SU-DHL-6 (cell line): ENCODE measurements around the gene COL5A1.

Experiments used
- H2AFZ ChIP-seq: fragments of 200-600 bp; sonication (generic); 2 replicates; pipeline ENCODE4 v1.6.1; 2014; ENCODE audit warnings: low read depth, mild to moderate bottlenecking, moderate library complexity, mixed read lengths, antibody characterized with exemption, low read length; ENCODE audit not compliant: severe bottlenecking
- H3F3A ChIP-seq: fragments of 200-600 bp; shearing (Covaris generic); 2 replicates; pipeline ENCODE4 v1.6.0; 2016; ENCODE audit warnings: antibody characterized with exemption, mild to moderate bottlenecking; ENCODE audit not compliant: insufficient read depth
- H3K27ac ChIP-seq: fragments of 200-600 bp; sonication (generic); 2 replicates; pipeline ENCODE4 v1.5.1; 2016; ENCODE audit warnings: low read depth, mild to moderate bottlenecking, low read length, moderate library complexity, mixed read lengths
- H3K27me3 ChIP-seq: fragments of 200-600 bp; sonication (generic), shearing (Covaris generic); 2 replicates; pipeline ENCODE4 v1.6.0; 2014; ENCODE audit warnings: mild to moderate bottlenecking, low read length
- H3K36me3 ChIP-seq: fragments of 200-600 bp; sonication (generic); 2 replicates; pipeline ENCODE4 v1.6.1; 2014; ENCODE audit warnings: mild to moderate bottlenecking, low read length, mixed read lengths
- H3K4me2 ChIP-seq: fragments of 300-600, 200-600 bp; shearing (Covaris generic), sonication (generic); 2 replicates; pipeline ENCODE4 v1.6.0; 2014; ENCODE audit warnings: low read length, low read depth, mild to moderate bottlenecking; ENCODE audit not compliant: poor library complexity, severe bottlenecking
- H3K4me3 ChIP-seq: fragments of 200-600 bp; sonication (generic); 2 replicates; pipeline ENCODE4 v1.5.1; 2014; ENCODE audit warnings: antibody characterized with exemption, low read length, mild to moderate bottlenecking, mixed read lengths; ENCODE audit not compliant: insufficient read depth, poor library complexity, severe bottlenecking
- H3K79me2 ChIP-seq: fragments of 200-600 bp; sonication (generic); 2 replicates; pipeline ENCODE4 v1.6.1; 2014; ENCODE audit warnings: mild to moderate bottlenecking, low read length, moderate library complexity; ENCODE audit not compliant: insufficient read depth
- H3K9ac ChIP-seq: fragments of 200-600 bp; sonication (generic); 2 replicates; pipeline ENCODE4 v1.7.0; 2014; ENCODE audit warnings: mild to moderate bottlenecking, low read length
- H3K9me2 ChIP-seq: fragments of 200-600 bp; sonication (generic); replicated peaks from 2 replicates; pipeline ENCODE4 v1.6.1; 2014; ENCODE audit warnings: low read length; ENCODE audit not compliant: insufficient read depth
- H3K9me3 ChIP-seq: fragments of 200-600 bp; sonication (generic); 2 replicates; pipeline ENCODE4 v1.6.1; 2014; ENCODE audit warnings: low read length, mixed read lengths; ENCODE audit not compliant: insufficient read depth
- H4K20me1 ChIP-seq: fragments of 200-600 bp; sonication (generic); 2 replicates; pipeline ENCODE4 v1.6.1; 2014; ENCODE audit warnings: low read depth, mild to moderate bottlenecking, antibody characterized with exemption, low read length, moderate library complexity, mixed read lengths
- EZH2phosphoT487 ChIP-seq: fragments of 200-600 bp; sonication (generic), shearing (Covaris generic); conservative IDR thresholded peaks from 2 replicates; pipeline ENCODE4 v1.6.1; 2018; ENCODE audit warnings: mild to moderate bottlenecking, antibody characterized with exemption, low read length, moderate library complexity, mixed read lengths
- TF ChIP-seq, protein P1 (sequence below): fragments of 200-600 bp; sonication (generic); IDR thresholded peaks from one replicate; pipeline ENCODE4 v1.5.1; 2017; ENCODE audit warnings: antibody characterized with exemption, mild to moderate bottlenecking, low read length, moderate library complexity; ENCODE audit not compliant: insufficient read depth, poor library complexity, severe bottlenecking

COL5A1 gene

DNA sequence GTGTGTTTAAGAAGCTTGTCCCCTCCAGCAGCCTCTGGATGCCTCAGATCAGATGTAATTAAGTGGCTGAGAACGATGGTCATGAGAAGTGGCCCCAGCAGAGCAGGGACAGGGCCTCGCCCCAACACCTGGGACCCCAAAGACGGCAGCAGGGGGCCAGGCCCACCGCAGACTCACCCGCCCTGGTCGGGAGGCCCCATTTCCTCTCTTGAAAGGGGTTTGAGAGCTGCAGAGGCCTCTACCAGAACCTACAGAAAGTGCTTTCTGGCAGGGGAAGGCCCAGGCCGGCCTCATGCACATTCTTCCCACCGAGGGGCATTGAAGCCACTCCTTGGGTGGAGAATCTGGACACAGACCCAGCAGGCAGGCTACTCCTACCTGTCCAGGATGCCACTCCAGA, 153.8 kb downstream of the COL5A1 start:
- TF ChIP-seq, protein P1, sequence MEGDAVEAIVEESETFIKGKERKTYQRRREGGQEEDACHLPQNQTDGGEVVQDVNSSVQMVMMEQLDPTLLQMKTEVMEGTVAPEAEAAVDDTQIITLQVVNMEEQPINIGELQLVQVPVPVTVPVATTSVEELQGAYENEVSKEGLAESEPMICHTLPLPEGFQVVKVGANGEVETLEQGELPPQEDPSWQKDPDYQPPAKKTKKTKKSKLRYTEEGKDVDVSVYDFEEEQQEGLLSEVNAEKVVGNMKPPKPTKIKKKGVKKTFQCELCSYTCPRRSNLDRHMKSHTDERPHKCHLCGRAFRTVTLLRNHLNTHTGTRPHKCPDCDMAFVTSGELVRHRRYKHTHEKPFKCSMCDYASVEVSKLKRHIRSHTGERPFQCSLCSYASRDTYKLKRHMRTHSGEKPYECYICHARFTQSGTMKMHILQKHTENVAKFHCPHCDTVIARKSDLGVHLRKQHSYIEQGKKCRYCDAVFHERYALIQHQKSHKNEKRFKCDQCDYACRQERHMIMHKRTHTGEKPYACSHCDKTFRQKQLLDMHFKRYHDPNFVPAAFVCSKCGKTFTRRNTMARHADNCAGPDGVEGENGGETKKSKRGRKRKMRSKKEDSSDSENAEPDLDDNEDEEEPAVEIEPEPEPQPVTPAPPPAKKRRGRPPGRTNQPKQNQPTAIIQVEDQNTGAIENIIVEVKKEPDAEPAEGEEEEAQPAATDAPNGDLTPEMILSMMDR, result no peak
- TF ChIP-seq EZH2phosphoT487, result no peak
- Histone ChIP-seq H3K79me2 (no peaks in the 10 kb centered on the region), H3K4me3 (no peak overlapping the region), H3K9me2 (no peaks in the 10 kb centered on the region), H3K27me3 (no peaks in the 10 kb centered on the region), H3K27ac (no peak overlapping the region), H3K4me2 (no peak overlapping the region), H3K36me3 (no peaks in the 10 kb centered on the region), H2AFZ (no peak overlapping the region), H3K9me3 (no peaks in the 10 kb centered on the region), H3K9ac (no peak overlapping the region), H4K20me1 (no peaks in the 10 kb centered on the region), H3F3A (no peaks in the 10 kb centered on the region)

DNA sequence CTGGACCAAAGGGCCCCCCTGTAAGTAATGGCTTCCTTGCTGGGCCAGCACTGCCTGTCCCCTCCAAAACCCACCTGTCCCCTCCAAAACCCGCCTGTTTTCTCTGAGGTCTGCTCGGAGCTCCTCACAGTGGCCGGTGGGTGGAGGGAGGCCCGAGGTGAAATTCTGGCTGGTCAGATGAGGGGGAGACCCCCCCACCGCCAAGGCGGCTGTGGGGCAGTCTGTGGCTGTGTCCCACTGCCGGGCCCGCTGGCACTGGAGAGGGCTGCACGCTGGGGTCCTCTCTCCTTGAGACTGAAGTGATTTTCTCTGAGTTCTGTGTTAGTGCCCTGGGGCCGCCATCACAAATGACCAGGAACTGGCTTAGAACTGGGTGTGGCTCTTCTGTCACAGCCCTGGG, 155.3 kb downstream of the COL5A1 start:
- no peaks in the 10 kb centered on the region for H3K27me3 ChIP-seq
- no peak overlapping the region for H3K4me2 ChIP-seq
- H2AFZ ChIP-seq, result no peak overlapping the region
- no peak overlapping the region for H3K4me3 ChIP-seq
- H3K36me3 ChIP-seq, result no peaks in the 10 kb centered on the region
- H3K9ac ChIP-seq, result no peak overlapping the region
- no peaks in the 10 kb centered on the region for H3K9me3 ChIP-seq
- H3K9me2 ChIP-seq, result no peaks in the 10 kb centered on the region
- no peaks in the 10 kb centered on the region for H4K20me1 ChIP-seq
- TF ChIP-seq, protein P1, result no peak
- TF ChIP-seq EZH2phosphoT487, result no peak
- no peaks in the 10 kb centered on the region for H3F3A ChIP-seq
- no peaks in the 10 kb centered on the region for H3K79me2 ChIP-seq
- H3K27ac ChIP-seq, result no peak overlapping the region

DNA sequence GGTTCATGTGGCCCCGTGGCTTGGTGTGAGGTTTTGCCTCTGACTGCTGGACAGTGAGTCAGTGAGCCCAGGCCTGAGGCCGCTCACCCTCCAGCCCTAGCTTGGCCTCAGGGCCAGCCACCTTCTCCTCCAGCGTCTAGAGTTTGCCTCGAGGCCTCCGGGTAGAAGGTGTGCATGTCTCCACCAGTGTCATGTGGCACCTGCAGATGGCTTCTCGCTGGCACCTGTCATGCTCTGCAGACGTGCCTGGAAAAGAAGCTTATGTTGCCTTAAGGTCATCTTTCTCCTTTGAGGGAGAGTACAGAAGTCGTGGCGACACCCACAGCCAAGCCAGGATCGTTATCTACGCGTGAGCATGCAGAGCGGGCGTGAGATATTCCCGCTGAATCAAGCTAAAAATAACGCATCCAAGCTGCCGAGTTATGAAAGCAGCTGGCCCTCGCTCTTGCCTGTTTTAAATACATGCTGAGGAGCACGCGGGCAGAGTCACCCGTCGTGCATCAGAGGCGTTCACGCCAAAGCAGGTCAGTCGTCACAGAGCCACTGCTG, 159.3 kb downstream of the COL5A1 start:
- no peaks in the 10 kb centered on the region for H3K9me2 ChIP-seq
- H3K4me2 ChIP-seq, result no peak overlapping the region

More for the DNA sequence above, 159.3 kb downstream of the COL5A1 start:
- Histone ChIP-seq H3K9ac (no peak overlapping the region), H3F3A (no peaks in the 10 kb centered on the region), H3K9me3 (no peaks in the 10 kb centered on the region), H3K36me3 (no peaks in the 10 kb centered on the region), H3K4me3 (no peak overlapping the region), H4K20me1 (no peaks in the 10 kb centered on the region), H3K79me2 (no peaks in the 10 kb centered on the region), H3K27me3 (no peaks in the 10 kb centered on the region), H2AFZ (no peak overlapping the region), H3K27ac (no peak overlapping the region)
- TF ChIP-seq, protein P1, result no peak
- TF ChIP-seq EZH2phosphoT487, result no peak
